PFSK-1 (cell line): ENCODE results near the gene STARD8.

ENCODE experiments used
- FOXP2 ChIP-seq: optimal IDR thresholded peaks from 2 replicates; pipeline ENCODE3; 2011; ENCODE audit warnings: borderline replicate concordance, control low read depth, inconsistent platforms; ENCODE audit not compliant: insufficient read depth; ENCODE audit errors: extremely low read length, extremely low read depth
- POLR2AphosphoS5 ChIP-seq: IDR thresholded peaks from 2 replicates; pipeline ENCODE4 v1.6.1; 2012; ENCODE audit warnings: low read depth, mild to moderate bottlenecking, control low read depth, low read length, moderate library complexity
- REST ChIP-seq, 2 experiments: IDR thresholded peaks; 2 replicates each; pipeline versions ENCODE4 v1.6.1 to v1.8.0; 2011 to 2012; ENCODE audit warnings: low read depth in 2 of 2, low read length in 2 of 2, control low read depth in 1 of 2, inconsistent platforms in 1 of 2, mild to moderate bottlenecking in 1 of 2, moderate library complexity in 1 of 2; ENCODE audit not compliant: insufficient read depth in 1 of 2
- SIN3A ChIP-seq: IDR thresholded peaks from 2 replicates; pipeline ENCODE4 v1.6.1; 2012; ENCODE audit warnings: mild to moderate bottlenecking, low read length, moderate library complexity, borderline replicate concordance; ENCODE audit not compliant: insufficient read depth
- TAF1 ChIP-seq: IDR thresholded peaks from 2 replicates; pipeline ENCODE4 v1.6.1; 2012; ENCODE audit warnings: low read length, control low read depth, borderline replicate concordance; ENCODE audit not compliant: insufficient read depth

STARD8 gene

GRCh38 chrX:68686097-68686977, 38.9 kb downstream of the STARD8 start:
- TF ChIP-seq FOXP2 (no peak), TAF1 (no peak), SIN3A (no peak), POLR2AphosphoS5 (no peak), REST (IDR thresholded peaks at IDR 0.05; ENCODE audit: insufficient read depth in 1 of 2, low read depth in 2 of 2, low read length in 2 of 2) (no peak)

GRCh38 chrX:68690936-68691501, 43.6 kb downstream of the STARD8 start:
- no peak for TF ChIP-seq TAF1
- no peak for TF ChIP-seq SIN3A
- TF ChIP-seq FOXP2: no peak
- no peak for TF ChIP-seq REST (IDR thresholded peaks at IDR 0.05; ENCODE audit: insufficient read depth in 1 of 2, low read depth in 2 of 2, low read length in 2 of 2)
- no peak for TF ChIP-seq POLR2AphosphoS5

- no peak for TF ChIP-seq SIN3A
- TF ChIP-seq POLR2AphosphoS5: no peak
- TF ChIP-seq FOXP2: no peak
These were observed 44.5 kb downstream of the STARD8 start for GRCh38 chrX:68691921-68692320.

GRCh38 chrX:68692651-68693050, 45.2 kb downstream of the STARD8 start:
- no peak for TF ChIP-seq POLR2AphosphoS5
- TF ChIP-seq TAF1: no peak
- TF ChIP-seq SIN3A: no peak
- no peak for TF ChIP-seq FOXP2

- no peak for TF ChIP-seq SIN3A
These were observed 46.3 kb downstream of the STARD8 start for GRCh38 chrX:68693481-68694434.

GRCh38 chrX:68694435-68695205, 47.2 kb downstream of the STARD8 start:
- TF ChIP-seq FOXP2: no peak
- no peak for TF ChIP-seq REST (IDR thresholded peaks at IDR 0.05; ENCODE audit: insufficient read depth in 1 of 2, low read depth in 2 of 2, low read length in 2 of 2)
- no peak for TF ChIP-seq SIN3A
- no peak for TF ChIP-seq TAF1
- no peak for TF ChIP-seq POLR2AphosphoS5
